Rectal smooth muscle tissue (tissue), 1 donor: ENCODE measurements around the gene AQP5.

Source experiments
- H3K27ac ChIP-seq: one replicate; pipeline ENCODE4 v1.7.0; 2013; ENCODE audit warnings: low read depth, low read length, inconsistent platforms
- H3K27me3 ChIP-seq: one replicate; pipeline ENCODE4 v1.7.0; 2013; ENCODE audit warnings: low read length; ENCODE audit not compliant: control insufficient read depth, insufficient read depth
- H3K36me3 ChIP-seq: one replicate; pipeline ENCODE4 v1.7.0; 2013; ENCODE audit warnings: low read length; ENCODE audit not compliant: control insufficient read depth, insufficient read depth
- H3K4me1 ChIP-seq: one replicate; pipeline ENCODE4 v1.7.0; 2013; ENCODE audit warnings: low read length; ENCODE audit not compliant: control insufficient read depth, insufficient read depth
- H3K4me3 ChIP-seq: one replicate; pipeline ENCODE4 v1.7.0; 2013; ENCODE audit warnings: low read length
- H3K9ac ChIP-seq: one replicate; pipeline ENCODE4 v1.7.0; 2013; ENCODE audit warnings: low read length

AQP5 gene

DNA sequence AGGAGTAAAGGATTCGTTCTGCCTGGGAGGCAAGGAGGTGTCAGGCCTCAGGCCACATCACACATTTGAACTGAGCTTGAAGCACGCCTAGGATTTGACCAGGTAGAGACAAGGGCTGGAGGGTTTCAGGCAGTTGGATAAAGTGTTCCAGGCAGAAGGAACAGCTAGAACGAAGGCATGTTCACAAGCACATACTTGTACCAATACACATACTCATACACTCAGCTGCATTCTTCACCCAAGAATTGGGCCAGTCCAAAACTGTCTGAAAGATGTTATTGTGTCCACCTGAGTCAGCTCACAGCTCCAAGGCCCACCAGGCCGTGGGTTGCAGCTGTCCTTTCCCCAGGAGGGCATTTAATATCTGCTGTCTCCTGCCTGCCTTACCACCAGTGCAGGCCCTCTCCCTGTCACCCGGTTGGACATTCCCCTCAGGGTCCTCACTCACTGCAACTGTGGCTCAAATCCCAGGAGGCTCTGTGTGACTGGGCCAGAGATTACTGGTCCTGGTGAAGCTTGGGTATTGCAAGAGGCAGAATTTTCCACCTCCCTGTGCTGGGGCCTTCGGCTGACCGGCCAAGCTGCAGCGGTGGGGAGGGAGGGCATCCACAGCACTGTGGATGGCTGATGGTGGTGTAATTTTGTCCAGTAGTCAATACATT lies 23.9 kb upstream of the AQP5 start:
- Histone ChIP-seq H3K4me1 (no peaks in the 10 kb centered on the region), H3K27ac (no peak overlapping the region), H3K9ac (no peak overlapping the region), H3K36me3 (no peaks in the 10 kb centered on the region), H3K4me3 (no peak overlapping the region), H3K27me3 (no peaks in the 10 kb centered on the region)

DNA sequence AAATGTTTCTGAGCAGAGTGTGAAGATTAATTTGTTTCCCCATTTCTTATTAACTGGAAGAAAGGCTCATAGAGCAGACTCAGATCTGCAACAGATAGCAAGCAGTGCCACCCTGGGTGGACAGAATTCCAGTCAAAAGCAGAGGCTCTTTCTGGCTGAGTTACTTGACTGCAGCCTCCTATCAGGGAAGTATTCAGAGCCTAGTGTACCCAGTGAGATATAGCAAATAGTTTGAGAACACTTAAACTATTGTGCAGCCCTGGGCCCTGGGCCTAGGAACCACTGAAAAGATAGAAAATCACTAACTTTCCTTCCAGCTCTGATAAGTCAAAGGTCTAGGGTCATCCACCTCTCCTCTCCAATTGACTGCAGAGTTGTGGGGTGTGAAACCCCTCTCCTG lies 22.4 kb upstream of the AQP5 start:
- Histone ChIP-seq H3K36me3 (no peaks in the 10 kb centered on the region), H3K4me3 (no peak overlapping the region), H3K9ac (no peak overlapping the region), H3K27ac (no peak overlapping the region), H3K4me1 (no peaks in the 10 kb centered on the region), H3K27me3 (no peaks in the 10 kb centered on the region)

DNA sequence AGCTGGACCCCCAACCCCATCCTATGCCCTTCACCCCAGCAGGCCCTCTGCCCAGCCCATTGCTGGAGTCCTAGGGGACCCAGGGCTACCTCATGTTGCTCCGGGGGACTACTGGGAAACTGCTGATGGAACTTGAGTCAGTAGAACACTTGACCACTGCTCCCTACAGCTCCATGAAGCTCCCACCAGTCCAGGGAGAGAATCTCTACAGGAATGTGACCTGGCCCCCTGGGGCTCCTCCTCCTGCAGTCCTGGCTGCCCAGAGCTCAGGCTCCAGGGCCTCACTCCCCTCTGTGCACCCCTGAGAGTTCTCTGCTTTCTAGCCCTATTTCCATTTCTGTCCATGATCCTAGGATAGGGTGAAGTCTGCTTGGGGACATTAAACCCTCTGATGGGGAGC lies 22.0 kb upstream of the AQP5 start:
- no peak overlapping the region for H3K9ac ChIP-seq
- H3K4me1 ChIP-seq, result no peaks in the 10 kb centered on the region
- no peak overlapping the region for H3K4me3 ChIP-seq
- H3K27me3 ChIP-seq, result no peaks in the 10 kb centered on the region
- H3K27ac ChIP-seq, result no peak overlapping the region
- H3K36me3 ChIP-seq, result no peaks in the 10 kb centered on the region

DNA sequence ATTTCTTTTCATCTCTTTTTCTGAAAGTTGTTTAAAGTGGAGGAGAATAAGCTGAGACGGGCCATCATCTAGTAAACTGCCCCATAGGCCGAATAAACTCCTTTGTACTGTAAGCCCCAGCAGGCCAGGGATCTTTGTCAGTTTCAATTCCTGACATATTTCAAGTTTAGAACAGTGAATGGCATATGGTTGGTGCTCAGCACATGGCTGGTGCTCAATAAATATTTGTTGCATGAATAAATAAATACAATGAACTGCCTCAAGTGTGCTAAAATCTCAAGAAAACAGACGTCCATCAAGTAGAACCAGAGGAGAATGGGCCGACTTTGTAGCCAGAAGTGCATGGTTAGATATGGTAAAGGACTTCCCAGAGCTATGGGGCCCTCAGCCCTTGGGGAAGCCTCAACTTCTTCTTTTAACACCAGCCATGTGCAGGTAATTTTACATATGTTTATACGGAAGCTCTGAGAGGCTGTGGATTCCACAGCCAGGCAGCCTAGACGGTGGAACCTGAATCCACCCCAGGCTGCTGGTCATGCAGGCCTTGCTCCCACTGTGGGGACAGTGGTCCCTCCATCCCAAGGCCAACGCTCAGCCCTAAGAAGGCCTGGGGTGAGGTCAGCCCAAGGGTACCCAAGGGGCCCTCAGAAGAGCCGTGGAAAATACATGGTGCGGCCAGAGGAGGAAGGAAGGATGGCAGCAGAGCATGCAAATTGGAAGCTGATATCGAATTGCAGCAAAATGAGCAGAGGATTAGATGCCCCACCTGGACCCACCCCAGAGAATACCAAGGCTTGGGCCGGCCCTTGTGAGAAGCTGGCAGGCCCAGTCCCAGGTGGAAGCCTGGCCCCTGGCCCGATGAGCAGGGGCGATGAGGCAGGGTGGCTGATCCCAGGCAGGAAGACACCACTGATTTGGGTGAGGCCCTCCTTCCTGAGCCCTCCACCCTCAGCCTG lies 19.8 kb upstream of the AQP5 start:
- no peak overlapping the region for H3K9ac ChIP-seq

DNA sequence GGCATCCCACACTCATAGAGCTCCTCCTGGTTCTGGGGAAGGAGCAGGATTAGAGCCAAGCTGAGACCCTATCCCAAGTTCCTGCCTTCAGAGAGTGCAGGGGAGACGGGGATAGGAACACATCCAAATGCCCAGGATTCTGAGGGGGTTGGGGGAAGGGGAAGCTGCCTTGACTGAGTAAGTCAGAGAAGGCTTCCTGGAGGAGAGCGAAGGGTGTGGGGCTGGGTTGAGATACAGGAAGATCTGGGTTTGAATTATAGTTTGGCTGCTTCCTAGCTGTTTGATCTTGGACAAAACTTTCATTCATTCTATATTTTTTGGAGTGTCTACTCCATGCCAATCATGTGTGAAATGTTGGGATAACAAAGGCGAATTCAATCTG lies 19.2 kb upstream of the AQP5 start:
- H3K36me3 ChIP-seq, result no peaks in the 10 kb centered on the region
- H3K4me3 ChIP-seq, result no peak overlapping the region
- no peak overlapping the region for H3K9ac ChIP-seq
- H3K27me3 ChIP-seq, result no peaks in the 10 kb centered on the region
- H3K27ac ChIP-seq, result no peak overlapping the region
- peaks cover 2% of the 10 kb centered on the region for H3K4me1 ChIP-seq

More for the DNA sequence above, 19.8 kb upstream of the AQP5 start:
- no peaks in the 10 kb centered on the region for H3K36me3 ChIP-seq
- no peak overlapping the region for H3K27ac ChIP-seq
- H3K27me3 ChIP-seq, result no peaks in the 10 kb centered on the region
- H3K4me1 ChIP-seq, result peaks cover 2% of the 10 kb centered on the region
- H3K4me3 ChIP-seq, result no peak overlapping the region

DNA sequence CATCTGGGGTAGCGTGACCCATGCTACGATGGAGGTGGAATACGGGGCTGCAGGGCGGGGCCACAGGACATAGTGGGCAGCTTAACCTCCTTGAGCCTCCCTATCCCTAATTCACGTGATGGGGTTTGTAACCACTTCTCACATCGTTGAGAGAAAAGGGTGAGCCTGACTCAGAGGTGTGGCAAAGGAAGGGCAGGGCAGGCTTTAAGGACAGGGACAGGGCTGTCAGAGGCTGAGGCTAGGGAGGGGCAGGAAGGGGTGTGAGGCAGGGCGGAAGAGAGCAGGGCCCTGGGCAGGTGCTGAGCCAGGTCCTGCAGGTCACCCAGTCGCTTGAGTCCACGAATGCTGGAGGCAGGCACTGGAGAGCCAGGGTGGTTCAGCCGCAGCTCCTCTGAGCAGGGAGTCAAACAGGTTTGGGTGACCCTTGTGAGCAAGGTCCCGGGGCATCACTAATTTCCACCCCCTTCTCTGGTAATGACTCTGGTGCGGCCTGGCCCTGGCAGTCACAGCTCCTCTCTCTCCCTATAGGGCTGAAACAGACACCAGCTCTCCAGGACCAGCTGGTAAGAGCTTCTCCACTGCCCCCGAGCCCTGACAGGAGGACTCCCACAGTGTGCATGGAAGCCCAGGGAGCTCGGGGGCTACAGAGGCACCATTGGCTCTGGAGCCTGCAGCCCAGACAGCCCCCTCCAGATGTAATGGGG lies 18.6 kb upstream of the AQP5 start:
- Histone ChIP-seq H3K9ac (no peak overlapping the region), H3K4me3 (no peak overlapping the region), H3K27ac (no peak overlapping the region), H3K27me3 (no peaks in the 10 kb centered on the region), H3K4me1 (peaks cover 2% of the 10 kb centered on the region), H3K36me3 (no peaks in the 10 kb centered on the region)

DNA sequence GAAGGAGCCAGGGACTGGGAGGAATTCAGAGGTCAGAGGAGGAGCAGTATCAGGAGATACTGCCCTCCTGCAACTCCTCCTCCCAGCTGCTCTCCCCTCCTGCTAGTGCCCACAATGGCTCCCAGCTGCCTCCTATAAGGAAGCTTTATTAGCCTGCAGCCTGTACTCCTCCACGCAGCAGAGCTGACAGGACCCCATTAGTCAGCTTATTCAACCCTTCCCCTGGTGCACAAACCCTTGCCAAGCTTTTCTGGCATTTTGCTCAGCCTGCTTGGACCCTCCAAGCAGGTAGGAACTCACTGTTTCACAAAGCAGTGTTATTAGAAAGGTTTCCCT lies 18.1 kb upstream of the AQP5 start:
- H3K27ac ChIP-seq, result no peak overlapping the region
- H3K9ac ChIP-seq, result no peak overlapping the region
- H3K4me3 ChIP-seq, result no peak overlapping the region
- no peaks in the 10 kb centered on the region for H3K36me3 ChIP-seq
- peaks cover 2% of the 10 kb centered on the region for H3K4me1 ChIP-seq
- H3K27me3 ChIP-seq, result no peaks in the 10 kb centered on the region

DNA sequence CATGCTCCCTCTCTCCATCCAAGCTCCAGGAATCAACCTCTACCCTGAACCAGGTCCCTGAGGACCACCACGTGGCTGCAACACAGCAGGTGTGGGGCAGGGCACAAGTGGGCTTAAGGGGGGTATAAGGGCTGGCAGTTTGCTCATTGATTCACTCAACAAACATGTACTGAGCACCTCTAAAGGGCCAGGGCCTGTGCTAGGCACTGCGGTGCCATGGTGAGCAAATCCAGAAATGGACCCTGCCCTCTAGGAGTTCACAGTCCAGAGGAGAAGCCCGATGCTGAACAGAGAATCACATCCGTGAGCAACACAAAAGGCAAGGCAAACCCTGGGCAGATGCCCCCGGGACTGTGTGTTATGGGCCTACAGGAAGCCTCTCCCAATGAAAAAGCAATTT lies 17.6 kb upstream of the AQP5 start:
- Histone ChIP-seq H3K36me3 (no peaks in the 10 kb centered on the region), H3K27me3 (no peaks in the 10 kb centered on the region), H3K4me1 (peaks cover 2% of the 10 kb centered on the region), H3K4me3 (no peak overlapping the region), H3K27ac (no peak overlapping the region), H3K9ac (no peak overlapping the region)

DNA sequence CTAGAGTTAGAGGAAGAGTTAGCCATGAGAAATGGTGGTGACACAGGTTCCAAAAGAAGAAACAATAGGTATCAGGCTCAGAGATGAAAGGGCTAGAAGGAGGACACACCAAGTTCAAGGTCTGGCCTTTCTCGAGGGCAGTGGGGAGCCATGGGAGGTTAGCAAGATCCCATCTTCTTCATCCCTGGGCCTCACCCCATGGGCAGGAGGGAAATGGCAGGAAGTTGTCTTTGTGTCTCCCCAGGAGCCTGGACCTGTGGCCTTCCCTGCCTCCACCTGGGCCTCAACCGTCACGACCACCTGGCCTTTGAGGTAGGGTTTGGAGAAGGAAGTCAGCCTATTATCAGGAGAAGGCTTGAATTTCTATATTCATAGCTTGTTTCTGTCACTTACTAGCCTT lies 17.0 kb upstream of the AQP5 start:
- no peak overlapping the region for H3K9ac ChIP-seq
- no peak overlapping the region for H3K27ac ChIP-seq
- H3K4me3 ChIP-seq, result no peak overlapping the region
- peaks cover 2% of the 10 kb centered on the region for H3K4me1 ChIP-seq
- H3K27me3 ChIP-seq, result no peaks in the 10 kb centered on the region
- no peaks in the 10 kb centered on the region for H3K36me3 ChIP-seq

DNA sequence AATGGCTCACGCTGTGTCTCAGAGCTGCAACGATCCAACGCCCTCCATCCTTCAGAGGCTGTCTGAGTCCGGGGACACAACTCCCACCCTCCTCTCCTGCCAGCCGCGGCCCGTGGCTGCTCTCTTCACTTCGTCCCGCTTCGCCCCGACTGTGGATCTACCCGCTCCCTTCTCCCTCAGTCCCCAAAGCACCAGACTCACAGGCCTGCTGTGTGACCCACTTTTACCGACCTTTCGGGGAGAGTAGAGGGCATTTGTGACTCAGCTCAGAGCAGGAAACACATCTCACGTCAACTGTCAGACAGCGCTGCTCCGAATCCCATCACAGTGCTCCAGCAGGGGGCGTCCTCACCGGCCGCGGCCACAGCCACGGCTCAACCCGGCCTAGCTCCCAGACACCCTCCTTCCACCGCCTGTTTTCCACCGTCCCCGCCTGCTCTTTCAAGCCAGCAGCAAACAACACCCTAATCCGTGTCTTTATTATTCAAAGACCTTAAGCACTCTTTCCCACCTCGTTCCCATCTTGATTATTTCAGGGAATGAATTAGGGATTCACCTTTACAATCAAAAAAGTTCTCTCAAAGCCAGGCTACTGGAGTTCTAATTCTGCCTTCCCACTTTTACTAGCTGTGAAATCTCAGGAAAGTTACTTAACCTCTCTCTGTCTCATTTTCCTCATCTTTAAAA lies 16.1 kb upstream of the AQP5 start:
- Histone ChIP-seq H3K36me3 (no peaks in the 10 kb centered on the region), H3K4me3 (peak overlapping the region; percentile 45), H3K4me1 (peaks cover 2% of the 10 kb centered on the region), H3K9ac (no peak overlapping the region), H3K27ac (no peak overlapping the region), H3K27me3 (no peaks in the 10 kb centered on the region)

DNA sequence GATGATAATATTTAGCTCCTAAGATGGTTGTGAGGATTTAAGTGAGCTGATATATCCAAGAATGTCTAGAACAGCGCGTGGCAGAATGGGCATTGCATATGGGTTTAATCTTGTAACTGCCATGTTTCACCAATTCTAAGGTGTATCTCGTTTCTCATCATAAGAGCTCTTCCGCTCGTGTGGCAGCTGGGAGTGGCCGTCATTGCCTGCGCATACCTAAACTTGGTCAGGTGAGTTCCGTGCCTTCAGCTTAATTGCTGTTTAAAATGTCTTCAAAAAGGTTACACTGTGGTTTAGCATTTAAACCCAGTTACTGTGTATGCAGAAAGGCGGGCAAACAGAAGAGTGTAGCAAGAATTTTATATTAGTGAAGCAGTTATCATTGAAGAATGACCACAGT lies 15.6 kb upstream of the AQP5 start:
- Histone ChIP-seq H3K27me3 (no peaks in the 10 kb centered on the region), H3K4me3 (no peak overlapping the region), H3K27ac (no peak overlapping the region), H3K4me1 (peaks cover 2% of the 10 kb centered on the region), H3K36me3 (no peaks in the 10 kb centered on the region), H3K9ac (no peak overlapping the region)

DNA sequence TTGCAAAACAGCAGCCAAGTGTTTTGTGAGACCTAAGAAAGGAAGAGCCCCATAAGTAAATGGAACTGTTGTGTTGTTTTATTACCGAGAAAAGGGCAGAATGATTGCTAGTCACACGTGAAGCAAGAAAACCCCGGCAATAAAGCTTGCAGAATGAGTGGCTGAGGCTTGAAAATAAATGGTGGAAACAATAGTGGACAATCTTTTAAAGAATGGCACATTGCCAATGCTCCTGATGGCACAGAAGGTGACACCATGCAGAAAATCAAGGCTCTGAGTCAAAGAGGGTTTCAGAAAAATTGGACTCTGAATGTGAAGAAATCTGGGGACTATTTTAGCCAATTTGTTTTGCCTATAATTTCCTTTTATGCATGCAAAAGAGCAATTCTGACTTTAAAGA lies 15.2 kb upstream of the AQP5 start:
- no peak overlapping the region for H3K27ac ChIP-seq
- H3K27me3 ChIP-seq, result no peaks in the 10 kb centered on the region
- H3K4me3 ChIP-seq, result no peak overlapping the region
- H3K4me1 ChIP-seq, result peaks cover 2% of the 10 kb centered on the region
- H3K9ac ChIP-seq, result no peak overlapping the region
- H3K36me3 ChIP-seq, result no peaks in the 10 kb centered on the region
